ENCODE measurements around the gene ARHGAP12.

Gene ARHGAP12

DNA sequence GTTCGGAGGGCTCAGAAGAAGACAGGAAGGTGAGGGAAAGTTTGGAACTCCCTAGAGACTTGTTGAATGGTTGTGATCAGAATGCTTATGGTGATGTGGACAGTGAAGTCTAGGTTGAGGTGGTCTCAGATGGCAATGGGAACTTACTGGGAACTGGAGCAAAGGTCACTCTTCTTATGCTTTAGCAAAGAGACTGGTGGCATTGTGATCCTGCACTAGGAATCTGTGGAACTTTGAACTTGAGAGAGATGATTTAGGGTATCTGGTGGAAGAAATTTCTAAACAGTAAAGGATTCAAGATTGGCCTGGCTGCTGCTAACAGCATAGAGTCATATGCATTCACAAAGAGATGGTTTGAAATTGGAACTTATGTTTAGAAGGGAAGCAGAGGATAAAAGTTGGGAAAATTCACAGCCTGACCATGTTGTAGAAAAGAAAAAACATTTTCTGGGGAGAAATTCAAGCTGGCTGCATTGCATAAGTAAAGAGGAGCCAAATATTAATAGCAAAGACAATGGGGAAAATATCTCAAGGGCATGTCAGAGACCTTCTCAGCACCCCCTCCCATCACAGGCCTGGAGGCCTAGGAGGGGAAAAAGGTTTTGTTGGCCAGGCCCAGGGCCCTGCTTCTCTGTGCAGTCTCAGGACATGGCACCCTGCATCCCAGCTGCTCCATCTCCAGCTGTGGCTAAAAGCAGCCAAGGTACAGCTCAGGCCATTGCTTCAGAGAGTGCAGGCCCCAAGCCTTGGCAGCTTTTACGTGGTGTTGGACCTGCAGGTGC is 26.0 kb upstream of the ARHGAP12 start:
- TF ChIP-seq, protein P1, sequence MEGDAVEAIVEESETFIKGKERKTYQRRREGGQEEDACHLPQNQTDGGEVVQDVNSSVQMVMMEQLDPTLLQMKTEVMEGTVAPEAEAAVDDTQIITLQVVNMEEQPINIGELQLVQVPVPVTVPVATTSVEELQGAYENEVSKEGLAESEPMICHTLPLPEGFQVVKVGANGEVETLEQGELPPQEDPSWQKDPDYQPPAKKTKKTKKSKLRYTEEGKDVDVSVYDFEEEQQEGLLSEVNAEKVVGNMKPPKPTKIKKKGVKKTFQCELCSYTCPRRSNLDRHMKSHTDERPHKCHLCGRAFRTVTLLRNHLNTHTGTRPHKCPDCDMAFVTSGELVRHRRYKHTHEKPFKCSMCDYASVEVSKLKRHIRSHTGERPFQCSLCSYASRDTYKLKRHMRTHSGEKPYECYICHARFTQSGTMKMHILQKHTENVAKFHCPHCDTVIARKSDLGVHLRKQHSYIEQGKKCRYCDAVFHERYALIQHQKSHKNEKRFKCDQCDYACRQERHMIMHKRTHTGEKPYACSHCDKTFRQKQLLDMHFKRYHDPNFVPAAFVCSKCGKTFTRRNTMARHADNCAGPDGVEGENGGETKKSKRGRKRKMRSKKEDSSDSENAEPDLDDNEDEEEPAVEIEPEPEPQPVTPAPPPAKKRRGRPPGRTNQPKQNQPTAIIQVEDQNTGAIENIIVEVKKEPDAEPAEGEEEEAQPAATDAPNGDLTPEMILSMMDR (conservative IDR thresholded peaks at IDR 0.05; ENCODE audit: low read depth, low read length) = no peak
- Histone ChIP-seq H3K4me2 (no peak overlapping the region), H3K36me3 (ENCODE audit: insufficient read depth) (no peaks in the 10 kb centered on the region), H2AFZ (ENCODE audit: low read depth) (no peak overlapping the region), H3K79me2 (ENCODE audit: insufficient read depth, low read depth) (no peaks in the 10 kb centered on the region), H4K20me1 (ENCODE audit: insufficient read depth) (no peaks in the 10 kb centered on the region), H3K9ac (no peak overlapping the region), H3K27me3 (ENCODE audit: insufficient read depth, low read depth) (no peaks in the 10 kb centered on the region), H3K27ac (no peak overlapping the region), H3K4me3 (IDR thresholded peaks at IDR 0.05; ENCODE audit: insufficient read depth, low read depth, low read length) (no peak overlapping the region), H3K4me1 (ENCODE audit: low read depth, poor library complexity, severe bottlenecking) (no peaks in the 10 kb centered on the region)

GRCh38 chr10:31953480-31953879 is 24.8 kb upstream of the ARHGAP12 start:
- H3K4me2 ChIP-seq = no peak overlapping the region
- TF ChIP-seq, protein P1 (conservative IDR thresholded peaks at IDR 0.05; ENCODE audit: low read depth, low read length) = no peak
- H4K20me1 ChIP-seq (ENCODE audit: insufficient read depth) = no peaks in the 10 kb centered on the region
- H3K9ac ChIP-seq = no peak overlapping the region
- H3K4me1 ChIP-seq (ENCODE audit: low read depth, poor library complexity, severe bottlenecking) = no peaks in the 10 kb centered on the region
- H2AFZ ChIP-seq (ENCODE audit: low read depth) = no peak overlapping the region
- H3K27me3 ChIP-seq (ENCODE audit: insufficient read depth, low read depth) = no peaks in the 10 kb centered on the region
- H3K4me3 ChIP-seq (IDR thresholded peaks at IDR 0.05; ENCODE audit: insufficient read depth, low read depth, low read length) = no peak overlapping the region
- no peaks in the 10 kb centered on the region for H3K79me2 ChIP-seq (ENCODE audit: insufficient read depth, low read depth)
- H3K27ac ChIP-seq = no peak overlapping the region
- H3K36me3 ChIP-seq (ENCODE audit: insufficient read depth) = no peaks in the 10 kb centered on the region

DNA sequence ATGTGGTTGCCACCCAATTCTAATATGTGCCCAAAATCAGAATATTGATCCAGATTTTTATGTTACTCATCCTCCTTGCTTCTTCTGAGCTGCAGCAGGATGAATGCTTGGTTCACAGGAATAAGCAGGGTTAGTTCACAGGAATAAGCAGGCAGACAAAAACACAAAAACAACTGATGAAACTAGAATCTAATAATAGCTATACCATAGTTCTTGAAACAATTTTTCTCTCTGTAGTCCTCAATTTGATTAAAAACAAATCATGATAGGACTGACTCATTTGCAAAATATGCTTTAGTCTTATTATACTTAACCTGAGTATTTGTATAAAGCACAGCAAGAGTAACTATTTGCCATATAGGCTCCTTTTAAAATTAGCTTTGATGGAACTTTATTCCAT is 24.4 kb upstream of the ARHGAP12 start:
- Histone ChIP-seq H3K4me2 (no peak overlapping the region), H3K4me3 (IDR thresholded peaks at IDR 0.05; ENCODE audit: insufficient read depth, low read depth, low read length) (no peak overlapping the region), H3K4me1 (ENCODE audit: low read depth, poor library complexity, severe bottlenecking) (no peaks in the 10 kb centered on the region), H4K20me1 (ENCODE audit: insufficient read depth) (no peaks in the 10 kb centered on the region), H3K27me3 (ENCODE audit: insufficient read depth, low read depth) (no peaks in the 10 kb centered on the region), H3K9ac (no peak overlapping the region), H3K79me2 (ENCODE audit: insufficient read depth, low read depth) (no peaks in the 10 kb centered on the region), H3K36me3 (ENCODE audit: insufficient read depth) (no peaks in the 10 kb centered on the region), H2AFZ (ENCODE audit: low read depth) (no peak overlapping the region), H3K27ac (no peak overlapping the region)
- TF ChIP-seq, protein P1 (conservative IDR thresholded peaks at IDR 0.05; ENCODE audit: low read depth, low read length) = no peak

- Histone ChIP-seq H3K9ac (no peak overlapping the region), H3K4me3 (IDR thresholded peaks at IDR 0.05; ENCODE audit: insufficient read depth, low read depth, low read length) (no peak overlapping the region), H4K20me1 (ENCODE audit: insufficient read depth) (no peaks in the 10 kb centered on the region), H3K27me3 (ENCODE audit: insufficient read depth, low read depth) (no peaks in the 10 kb centered on the region), H3K36me3 (ENCODE audit: insufficient read depth) (no peaks in the 10 kb centered on the region), H3K4me1 (ENCODE audit: low read depth, poor library complexity, severe bottlenecking) (no peaks in the 10 kb centered on the region), H2AFZ (ENCODE audit: low read depth) (no peak overlapping the region), H3K79me2 (ENCODE audit: insufficient read depth, low read depth) (no peaks in the 10 kb centered on the region), H3K4me2 (no peak overlapping the region), H3K27ac (no peak overlapping the region)
- TF ChIP-seq, protein P1 (conservative IDR thresholded peaks at IDR 0.05; ENCODE audit: low read depth, low read length) = no peak
Observed at GRCh38 chr10:31952066-31952465, 23.4 kb upstream of the ARHGAP12 start.

All from KMS-11 (cell line).